ENCODE measurements around the gene SORCS3. TPM values are rescaled to one million over a fixed set of nuclear protein-coding genes. Genes with fewer than 3 reads are reported as not detected.

SORCS3 gene
- total RNA-seq, 2 donors from 2014 or later: 0.68 TPM; not detected in 1

DNA sequence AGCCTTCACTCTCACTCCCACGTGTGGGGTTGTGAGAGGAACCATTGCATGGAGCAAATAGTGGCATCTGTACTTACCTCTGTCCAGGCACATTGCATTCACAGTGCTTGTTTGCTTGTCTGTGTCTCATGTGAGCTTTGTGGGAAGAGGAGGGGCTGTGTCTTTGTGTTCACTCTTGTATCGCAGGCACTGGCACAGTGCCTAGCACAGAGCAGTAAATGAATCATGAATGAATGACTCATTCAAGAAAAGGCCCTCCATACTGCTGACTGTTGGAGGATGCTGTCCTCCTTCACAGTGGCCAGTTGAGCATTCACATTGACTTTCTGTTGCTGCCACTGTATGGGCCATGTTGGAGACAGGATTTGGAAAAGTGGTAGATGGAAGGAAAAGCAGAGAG lies 125.3 kb downstream of the SORCS3 start:
- Mint-ChIP-seq H3K27me3 (ENCODE audit: insufficient read depth) (no peaks in the 10 kb centered on the region), H3K4me3 (no peak overlapping the region), H3K27ac (no peak overlapping the region), H3K36me3 (ENCODE audit: low read depth) (no peaks in the 10 kb centered on the region), H3K9me3 (no peaks in the 10 kb centered on the region), H3K4me1 (peaks cover 3% of the 10 kb centered on the region)
- no peak for DNase-seq
- Histone ChIP-seq H3K4me1 (ENCODE audit: control insufficient read depth, insufficient read depth, low read length) (no peaks in the 10 kb centered on the region), H3K9me3 (ENCODE audit: control insufficient read depth, low read length) (no peaks in the 10 kb centered on the region), H3K36me3 (ENCODE audit: control insufficient read depth, insufficient read depth, low read length) (no peaks in the 10 kb centered on the region), H3K27ac (ENCODE audit: low read depth, low read length) (no peak overlapping the region), H3K9ac (ENCODE audit: extremely low read depth, low read length, poor library complexity, severe bottlenecking) (no peak overlapping the region), H3K4me3 (ENCODE audit: low read length) (no peak overlapping the region), H3K27me3 (ENCODE audit: control insufficient read depth, insufficient read depth, low read length, poor library complexity, severe bottlenecking) (no peaks in the 10 kb centered on the region)
- TF ChIP-seq, protein P1, sequence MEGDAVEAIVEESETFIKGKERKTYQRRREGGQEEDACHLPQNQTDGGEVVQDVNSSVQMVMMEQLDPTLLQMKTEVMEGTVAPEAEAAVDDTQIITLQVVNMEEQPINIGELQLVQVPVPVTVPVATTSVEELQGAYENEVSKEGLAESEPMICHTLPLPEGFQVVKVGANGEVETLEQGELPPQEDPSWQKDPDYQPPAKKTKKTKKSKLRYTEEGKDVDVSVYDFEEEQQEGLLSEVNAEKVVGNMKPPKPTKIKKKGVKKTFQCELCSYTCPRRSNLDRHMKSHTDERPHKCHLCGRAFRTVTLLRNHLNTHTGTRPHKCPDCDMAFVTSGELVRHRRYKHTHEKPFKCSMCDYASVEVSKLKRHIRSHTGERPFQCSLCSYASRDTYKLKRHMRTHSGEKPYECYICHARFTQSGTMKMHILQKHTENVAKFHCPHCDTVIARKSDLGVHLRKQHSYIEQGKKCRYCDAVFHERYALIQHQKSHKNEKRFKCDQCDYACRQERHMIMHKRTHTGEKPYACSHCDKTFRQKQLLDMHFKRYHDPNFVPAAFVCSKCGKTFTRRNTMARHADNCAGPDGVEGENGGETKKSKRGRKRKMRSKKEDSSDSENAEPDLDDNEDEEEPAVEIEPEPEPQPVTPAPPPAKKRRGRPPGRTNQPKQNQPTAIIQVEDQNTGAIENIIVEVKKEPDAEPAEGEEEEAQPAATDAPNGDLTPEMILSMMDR (conservative IDR thresholded peaks at IDR 0.05): no peak
- WGBS, 2 experiments (ENCODE audit: insufficient coverage in 1 of 2, insufficient read length in 1 of 2): 40 to 100% methylated on average over 1 to 2 of the region's 2 CpGs

DNA sequence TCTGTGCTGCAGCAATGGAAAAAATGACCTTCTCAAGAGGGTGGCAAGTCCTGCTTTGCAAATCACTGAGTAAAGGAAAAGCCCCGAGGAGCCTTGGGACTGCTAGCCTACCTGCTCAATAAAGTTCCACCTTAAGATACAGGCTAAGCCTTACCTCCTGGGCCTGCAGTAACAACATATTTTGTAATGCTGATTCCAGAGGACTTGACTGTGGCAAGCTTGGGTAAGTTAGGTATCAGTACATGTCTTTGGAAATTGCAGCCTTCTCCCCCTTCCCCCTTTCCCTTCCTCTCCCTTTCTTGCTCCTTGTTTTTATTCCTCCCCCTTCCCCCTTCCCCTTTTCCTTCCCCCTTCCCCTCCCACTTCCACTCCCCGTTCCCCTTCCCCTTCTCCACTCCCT lies 126.2 kb downstream of the SORCS3 start:
- Mint-ChIP-seq H3K4me1 (no peaks in the 10 kb centered on the region), H3K4me3 (no peak overlapping the region), H3K27ac (no peak overlapping the region), H3K9me3 (no peaks in the 10 kb centered on the region), H3K27me3 (ENCODE audit: insufficient read depth) (no peaks in the 10 kb centered on the region), H3K36me3 (ENCODE audit: low read depth) (no peaks in the 10 kb centered on the region)
- H3K9ac ChIP-seq (ENCODE audit: extremely low read depth, low read length, poor library complexity, severe bottlenecking): no peak overlapping the region
- no peak overlapping the region for H3K4me3 ChIP-seq (ENCODE audit: low read length)
- no peaks in the 10 kb centered on the region for H3K36me3 ChIP-seq (ENCODE audit: control insufficient read depth, insufficient read depth, low read length)
- no peaks in the 10 kb centered on the region for H3K4me1 ChIP-seq (ENCODE audit: control insufficient read depth, insufficient read depth, low read length)
- peaks cover 2% of the 10 kb centered on the region for H3K27me3 ChIP-seq (ENCODE audit: control insufficient read depth, insufficient read depth, low read length, poor library complexity, severe bottlenecking)
- no peak overlapping the region for H3K27ac ChIP-seq (ENCODE audit: low read depth, low read length)
- no peaks in the 10 kb centered on the region for H3K9me3 ChIP-seq (ENCODE audit: control insufficient read depth, low read length)
- 69% methylated on average over 2 of the region's 2 CpGs; no CpG with 5 or more reads in 1 of the 2 experiments for WGBS, 2 experiments (ENCODE audit: insufficient coverage in 1 of 2, insufficient read length in 1 of 2)
- DNase-seq: no peak
- TF ChIP-seq, protein P1 (conservative IDR thresholded peaks at IDR 0.05): no peak

DNA sequence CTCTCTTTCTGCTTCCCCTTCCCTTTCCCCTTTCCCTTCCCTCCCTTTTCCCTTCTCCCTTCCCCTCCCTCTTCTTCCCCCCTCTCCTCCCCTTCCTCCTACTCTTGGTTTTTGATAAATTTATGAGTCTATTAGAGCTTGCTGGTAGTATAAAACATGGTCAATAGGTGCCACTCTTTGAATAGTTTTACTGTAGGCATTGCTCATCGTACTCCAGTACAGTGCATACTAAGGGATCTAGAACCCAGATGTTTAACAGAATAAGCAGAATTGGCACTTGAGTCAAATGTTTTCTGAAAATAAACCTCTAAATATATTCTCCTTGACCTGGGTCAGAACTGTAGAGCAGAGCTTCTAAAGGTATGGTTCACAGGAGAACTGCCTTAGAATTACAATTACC lies 126.7 kb downstream of the SORCS3 start:
- Histone ChIP-seq H3K9ac (ENCODE audit: extremely low read depth, low read length, poor library complexity, severe bottlenecking) (no peak overlapping the region), H3K9me3 (ENCODE audit: control insufficient read depth, low read length) (no peaks in the 10 kb centered on the region), H3K4me1 (ENCODE audit: control insufficient read depth, insufficient read depth, low read length) (no peaks in the 10 kb centered on the region), H3K36me3 (ENCODE audit: control insufficient read depth, insufficient read depth, low read length) (no peaks in the 10 kb centered on the region), H3K27me3 (ENCODE audit: control insufficient read depth, insufficient read depth, low read length, poor library complexity, severe bottlenecking) (peaks cover 6% of the 10 kb centered on the region), H3K27ac (ENCODE audit: low read depth, low read length) (no peak overlapping the region), H3K4me3 (ENCODE audit: low read length) (no peak overlapping the region)
- no peaks in the 10 kb centered on the region for H3K27me3 Mint-ChIP-seq (ENCODE audit: insufficient read depth)
- H3K4me1 Mint-ChIP-seq: no peaks in the 10 kb centered on the region
- H3K36me3 Mint-ChIP-seq (ENCODE audit: low read depth): no peaks in the 10 kb centered on the region
- DNase-seq: no peak
- H3K4me3 Mint-ChIP-seq: no peak overlapping the region
- H3K27ac Mint-ChIP-seq: no peak overlapping the region
- 86 to 90% methylated on average over 1 of the region's 1 CpG for WGBS, 2 experiments (ENCODE audit: insufficient coverage in 1 of 2, insufficient read length in 1 of 2)
- TF ChIP-seq, protein P1 (conservative IDR thresholded peaks at IDR 0.05): no peak
- no peaks in the 10 kb centered on the region for H3K9me3 Mint-ChIP-seq

Measured in endodermal cell (in vitro differentiated cells).